Left renal cortex interstitium (tissue), 4 donors: ENCODE results near the gene ZNF440. TPM values are rescaled to one million over a fixed set of nuclear protein-coding genes. Genes with fewer than 3 reads are reported as not detected.
"Not testable (repeated sequence)": the region's sequence is repeated elsewhere in the genome, so short reads cannot be mapped to it uniquely, and the experiment has no call there.

Experiments
- DNase-seq, 4 donors: peaks; one replicate each; pipeline ENCODE4 v3.0.0-alpha.2; 2013; ENCODE audit warnings: low read depth in 4 of 4, low spot score in 2 of 4, missing footprints in 1 of 4
- polyA plus RNA-seq, 4 donors: library from polyadenylated mRNA; unstranded; fragments of 120-200 nt; gene quantifications; one replicate each; pipeline ENCODE4 v1.2.1, GENCODE V29; 2013; ENCODE audit not compliant: insufficient read length in 4 of 4

ZNF440 gene
- polyA plus RNA-seq, 4 donors = 11.8 to 26.0 (median 16.2) TPM

GRCh38 chr19:11821474-11822109 is 7.5 kb downstream of the ZNF440 start:
- no peak for DNase-seq

GRCh38 chr19:11828957-11829876 is 15.1 kb downstream of the ZNF440 start:
- DNase-seq = not testable (repeated sequence)

GRCh38 chr19:11832253-11832912 is 18.3 kb downstream of the ZNF440 start:
- no peak for DNase-seq

- DNase-seq = no peak
These were observed 19.5 kb downstream of the ZNF440 start for GRCh38 chr19:11833541-11833940.

- not testable (repeated sequence) for DNase-seq
These were observed 21.6 kb downstream of the ZNF440 start for GRCh38 chr19:11835626-11836066.

DNA sequence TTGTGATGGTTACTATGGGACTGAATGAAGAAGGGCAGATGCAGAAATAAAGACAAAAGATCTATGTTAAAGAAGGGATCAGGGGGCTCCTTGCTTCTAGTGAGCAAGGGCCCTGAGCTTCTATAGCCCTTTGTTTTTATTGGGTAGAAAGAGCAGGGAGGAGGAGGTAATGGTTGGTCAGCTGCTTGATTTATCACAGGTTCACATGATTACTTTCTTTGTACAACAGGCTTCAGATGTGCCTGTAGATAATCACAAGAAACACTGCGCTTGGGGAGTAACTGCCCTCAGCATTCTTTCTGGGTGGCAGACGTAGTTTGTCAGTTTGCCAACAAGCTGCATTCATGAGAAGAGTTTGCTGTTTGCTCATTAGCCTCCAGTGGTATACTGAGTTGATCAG is 29.6 kb downstream of the ZNF440 start:
- DNase-seq = peak in 2 of 4 donors; percentile 11 to 19

DNA sequence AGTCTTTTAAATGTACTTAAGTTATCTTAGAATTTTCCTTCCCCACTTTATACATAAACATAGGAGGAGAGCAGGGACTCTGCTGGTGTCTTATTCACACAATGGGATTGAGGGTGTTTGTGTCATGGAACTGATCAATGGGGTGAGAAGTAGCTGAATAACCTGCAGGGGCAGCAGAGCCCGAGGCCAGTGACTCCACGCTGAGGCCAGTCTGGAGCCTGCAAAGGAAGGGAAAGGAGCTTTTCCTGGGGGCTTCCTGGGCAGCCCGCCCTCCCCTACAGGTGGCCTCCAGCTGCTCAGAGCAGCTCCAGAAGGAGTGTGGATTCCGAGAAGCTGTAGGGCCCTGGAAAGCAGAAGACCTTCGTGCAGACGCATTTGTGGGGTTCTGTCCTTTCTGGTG is 33.5 kb downstream of the ZNF440 start:
- DNase-seq = not testable (repeated sequence)

- DNase-seq = no peak
These were observed 34.1 kb downstream of the ZNF440 start for GRCh38 chr19:11848200-11848593.

- peak; percentile 75 to 90 (median 80) for DNase-seq
These were observed 34.8 kb downstream of the ZNF440 start, which contains the start of gene ZNF439 for GRCh38 chr19:11848594-11849469. Gene ZNF439, plus strand, starts transcription at chr19:11848726. Its CDS starts 142 bp downstream, at chr19:11848868.

DNA sequence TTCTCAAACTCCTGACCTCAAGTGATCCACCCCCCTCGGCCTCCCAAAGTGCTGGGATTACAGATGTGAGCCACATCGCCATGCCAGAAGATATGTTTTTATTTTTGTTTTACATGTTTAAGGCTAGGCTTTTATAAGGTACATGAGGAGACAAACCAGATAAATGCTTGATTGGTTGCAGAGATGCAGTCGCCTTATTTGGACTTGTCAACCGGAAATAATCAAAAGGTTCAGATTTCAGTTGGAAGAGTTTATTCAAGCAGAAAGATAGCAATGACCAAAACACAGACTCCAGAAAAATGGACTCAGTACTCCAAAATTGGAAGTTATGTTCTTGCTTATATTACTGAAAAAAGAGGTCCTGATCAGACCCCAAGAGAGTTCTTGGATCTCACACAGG is 36.2 kb downstream of the ZNF440 start:
- not testable (repeated sequence) for DNase-seq

DNA sequence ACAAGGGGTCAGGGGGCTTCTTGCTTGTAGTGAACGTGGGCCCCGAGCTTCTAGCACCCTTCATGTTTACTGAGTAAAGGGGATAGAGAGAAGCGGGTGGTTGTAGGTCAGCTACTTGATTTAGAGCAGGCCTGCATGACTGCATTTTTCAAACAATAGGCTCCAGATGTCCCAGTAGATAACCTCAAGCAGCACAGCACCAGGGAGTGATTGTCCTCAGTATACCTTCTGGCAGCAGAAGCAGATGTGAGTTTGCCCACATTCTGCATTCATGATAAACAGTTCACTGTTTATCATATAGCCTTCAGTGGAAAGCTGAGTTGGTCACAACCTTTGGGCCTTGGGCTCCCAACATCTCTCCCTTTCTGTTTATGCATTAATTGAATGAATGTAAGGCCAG is 39.3 kb downstream of the ZNF440 start:
- DNase-seq = no peak

DNA sequence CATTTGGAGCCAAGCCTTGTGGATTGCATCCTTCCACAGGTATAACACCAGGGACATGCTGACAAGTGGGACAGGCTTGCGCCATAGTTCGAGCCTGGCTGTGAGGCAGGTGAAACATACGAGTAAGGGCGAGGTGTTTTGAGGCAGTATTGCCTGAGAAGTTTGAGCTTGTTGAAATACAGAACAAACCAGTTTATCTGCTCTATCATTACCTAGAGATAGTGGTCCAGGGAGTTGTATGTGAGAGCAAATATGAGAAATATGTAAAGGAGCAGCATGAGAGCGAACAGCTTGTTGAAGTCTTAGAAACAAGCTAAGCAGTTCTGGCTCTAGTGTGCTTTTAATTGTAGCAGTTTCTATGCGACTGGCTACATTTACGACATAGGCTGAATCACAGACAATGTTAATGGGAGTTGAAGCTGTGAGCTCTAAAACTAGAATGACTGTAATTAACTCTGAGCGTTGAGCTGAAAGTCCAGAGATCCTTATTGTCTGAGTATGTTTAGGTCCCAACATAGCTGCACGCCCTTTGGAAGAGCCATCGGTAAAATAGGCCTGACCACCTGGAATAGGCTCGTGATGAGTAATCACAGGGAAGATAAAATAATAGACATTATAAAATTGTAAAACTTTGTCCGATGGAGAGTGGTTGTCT is 42.6 kb downstream of the ZNF440 start:
- DNase-seq = no peak

DNA sequence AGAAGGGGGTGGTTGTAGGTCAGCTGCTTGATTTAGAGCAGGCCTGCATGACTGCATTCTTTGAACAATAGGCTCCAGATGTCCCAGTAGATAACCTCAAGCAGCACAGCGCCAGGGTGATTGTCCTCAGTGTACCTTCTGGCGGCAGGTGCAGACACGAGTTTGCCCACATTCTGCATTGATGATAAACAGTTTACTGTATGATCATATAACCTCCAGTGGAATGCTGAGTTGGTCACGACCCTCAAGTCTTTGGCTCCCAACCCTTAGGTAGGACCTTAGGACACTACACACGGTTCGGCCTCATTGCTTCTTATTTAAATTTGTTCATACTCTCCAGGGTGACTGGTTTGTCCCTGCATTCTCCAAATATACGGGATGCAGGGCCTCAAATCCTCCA is 46.6 kb downstream of the ZNF440 start:
- no peak for DNase-seq

GRCh38 chr19:11861301-11861700 is 47.2 kb downstream of the ZNF440 start:
- no peak for DNase-seq

GRCh38 chr19:11867766-11868165 is 53.7 kb downstream of the ZNF440 start:
- not testable (repeated sequence) for DNase-seq

DNA sequence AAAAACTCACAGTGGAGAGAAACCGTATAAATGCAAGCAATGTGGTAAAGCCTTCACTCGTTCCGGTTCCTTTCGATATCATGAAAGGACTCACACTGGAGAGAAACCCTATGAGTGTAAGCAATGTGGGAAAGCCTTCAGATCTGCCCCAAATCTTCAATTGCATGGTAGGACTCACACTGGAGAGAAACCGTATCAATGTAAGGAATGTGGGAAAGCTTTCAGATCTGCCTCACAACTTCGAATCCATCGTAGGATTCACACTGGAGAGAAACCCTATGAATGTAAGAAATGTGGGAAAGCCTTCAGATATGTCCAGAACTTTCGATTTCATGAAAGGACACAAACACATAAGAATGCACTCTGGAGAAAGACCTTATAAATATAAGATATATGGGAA is 54.1 kb downstream of the ZNF440 start:
- DNase-seq = no peak

GRCh38 chr19:11872624-11873023 is 58.6 kb downstream of the ZNF440 start:
- no peak for DNase-seq

DNA sequence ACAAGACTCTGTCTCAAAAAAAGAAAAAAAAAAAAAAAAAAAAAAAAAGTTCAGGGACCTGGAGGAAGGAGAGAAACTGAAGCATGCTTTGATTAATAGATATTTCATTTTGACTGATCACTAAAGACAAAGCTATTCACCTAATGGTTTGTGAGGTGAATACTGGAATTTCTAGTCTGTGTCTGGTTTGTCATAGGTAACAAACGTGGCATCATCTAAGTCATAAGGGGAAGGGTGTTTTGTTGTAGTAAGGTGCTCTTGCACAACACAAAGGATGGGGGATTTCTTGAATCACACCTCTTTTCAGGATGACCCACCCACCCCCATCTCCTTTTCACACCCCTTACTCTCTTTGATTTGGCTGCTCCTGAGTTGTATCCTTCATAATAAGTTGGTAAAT is 59.7 kb downstream of the ZNF440 start:
- DNase-seq = no peak

GRCh38 chr19:11879687-11880266 is 65.7 kb downstream of the ZNF440 start:
- DNase-seq = not testable (repeated sequence)
